Liver (tissue), 3 donors: ENCODE data around the gene ERCC4.

Experiments used
- ATF3 ChIP-seq: IDR thresholded peaks from 2 replicates; pipeline ENCODE4 v1.6.1; 2016; ENCODE audit warnings: antibody characterized with exemption
- EGR1 ChIP-seq, 2 donors: IDR thresholded peaks; 2 replicates each; pipeline ENCODE4 v1.6.1; 2016 to 2018; ENCODE audit warnings: antibody characterized with exemption in 2 of 2, low read depth in 2 of 2
- FOXA2 ChIP-seq: IDR thresholded peaks from 2 replicates; pipeline ENCODE4 v1.6.1; 2016; ENCODE audit warnings: antibody characterized with exemption
- GABPA ChIP-seq, 2 donors: IDR thresholded peaks in 1 of 2; conservative IDR thresholded peaks in 1 of 2; 2 replicates each; pipeline ENCODE4 v1.6.1; 2016; ENCODE audit warnings: antibody characterized with exemption in 2 of 2, mild to moderate bottlenecking in 1 of 2, moderate library complexity in 1 of 2
- HNF4A ChIP-seq, 2 donors: conservative IDR thresholded peaks; 2 replicates each; pipeline ENCODE4 v1.6.1; 2016; ENCODE audit warnings: antibody characterized with exemption in 2 of 2, mild to moderate bottlenecking in 2 of 2
- JUND ChIP-seq, 2 donors: IDR thresholded peaks; 2 replicates each; pipeline ENCODE4 v1.6.1; 2016; ENCODE audit warnings: antibody characterized with exemption in 2 of 2
- NR2F2 ChIP-seq: IDR thresholded peaks from 2 replicates; pipeline ENCODE4 v1.6.1; 2016; ENCODE audit warnings: antibody characterized with exemption
- RAD21 ChIP-seq, 2 donors: IDR thresholded peaks; 2 replicates each; pipeline ENCODE4 v1.6.1; 2016; ENCODE audit warnings: antibody characterized with exemption in 2 of 2, mild to moderate bottlenecking in 2 of 2
- SP1 ChIP-seq: IDR thresholded peaks from 2 replicates; pipeline ENCODE4 v1.6.1; 2018; ENCODE audit warnings: antibody characterized with exemption, mild to moderate bottlenecking
- TAF1 ChIP-seq: conservative IDR thresholded peaks from 2 replicates; pipeline ENCODE4 v1.6.1; 2016; ENCODE audit warnings: antibody characterized with exemption, mild to moderate bottlenecking
- YY1 ChIP-seq: IDR thresholded peaks from 2 replicates; pipeline ENCODE4 v1.6.1; 2016; ENCODE audit warnings: antibody characterized with exemption, mild to moderate bottlenecking
- TF ChIP-seq, protein P1 (sequence below): IDR thresholded peaks from 2 replicates; pipeline ENCODE4 v1.6.1; 2016; ENCODE audit warnings: antibody characterized with exemption
- TF ChIP-seq, protein P2 (sequence below): fragments of 150-350 bp; IDR thresholded peaks from 2 replicates; pipeline ENCODE4 v1.5.1; 2017; ENCODE audit warnings: improper control_type of control experiment, low read depth, low read length; ENCODE audit not compliant: missing input control
- donor health status: healthy.
- donor health status: healthy.

GRCh38 chr16:13919330-13919682 is 648 bp upstream of the ERCC4 start:
- TF ChIP-seq, protein P1, sequence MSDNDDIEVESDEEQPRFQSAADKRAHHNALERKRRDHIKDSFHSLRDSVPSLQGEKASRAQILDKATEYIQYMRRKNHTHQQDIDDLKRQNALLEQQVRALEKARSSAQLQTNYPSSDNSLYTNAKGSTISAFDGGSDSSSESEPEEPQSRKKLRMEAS = no peak
- TF ChIP-seq GABPA (IDR thresholded peaks at IDR 0.05 in 1 of 2, conservative IDR thresholded peaks at IDR 0.05 in 1 of 2) (no peak), HNF4A (conservative IDR thresholded peaks at IDR 0.05) (no peak), EGR1 (IDR thresholded peaks at IDR 0.05; ENCODE audit: low read depth in 2 of 2) (no peak), YY1 (no peak), SP1 (no peak), NR2F2 (no peak), TAF1 (no peak), FOXA2 (no peak), RAD21 (IDR thresholded peaks at IDR 0.05) (peak; percentile 65 to 78), JUND (IDR thresholded peaks at IDR 0.05) (no peak), ATF3 (no peak)
- TF ChIP-seq, protein P2, sequence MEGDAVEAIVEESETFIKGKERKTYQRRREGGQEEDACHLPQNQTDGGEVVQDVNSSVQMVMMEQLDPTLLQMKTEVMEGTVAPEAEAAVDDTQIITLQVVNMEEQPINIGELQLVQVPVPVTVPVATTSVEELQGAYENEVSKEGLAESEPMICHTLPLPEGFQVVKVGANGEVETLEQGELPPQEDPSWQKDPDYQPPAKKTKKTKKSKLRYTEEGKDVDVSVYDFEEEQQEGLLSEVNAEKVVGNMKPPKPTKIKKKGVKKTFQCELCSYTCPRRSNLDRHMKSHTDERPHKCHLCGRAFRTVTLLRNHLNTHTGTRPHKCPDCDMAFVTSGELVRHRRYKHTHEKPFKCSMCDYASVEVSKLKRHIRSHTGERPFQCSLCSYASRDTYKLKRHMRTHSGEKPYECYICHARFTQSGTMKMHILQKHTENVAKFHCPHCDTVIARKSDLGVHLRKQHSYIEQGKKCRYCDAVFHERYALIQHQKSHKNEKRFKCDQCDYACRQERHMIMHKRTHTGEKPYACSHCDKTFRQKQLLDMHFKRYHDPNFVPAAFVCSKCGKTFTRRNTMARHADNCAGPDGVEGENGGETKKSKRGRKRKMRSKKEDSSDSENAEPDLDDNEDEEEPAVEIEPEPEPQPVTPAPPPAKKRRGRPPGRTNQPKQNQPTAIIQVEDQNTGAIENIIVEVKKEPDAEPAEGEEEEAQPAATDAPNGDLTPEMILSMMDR = peak; percentile 39
